Mucosa of rectum (tissue), 2 donors: ENCODE results near the gene HDAC9.

ENCODE experiments used
- H3K27ac ChIP-seq, 2 donors: one replicate each; pipeline ENCODE4 v1.7.0; 2013; ENCODE audit warnings: inconsistent platforms in 2 of 2, low read depth in 2 of 2, low read length in 2 of 2
- H3K27me3 ChIP-seq, 2 donors: one replicate each; pipeline ENCODE4 v1.7.0; 2013; ENCODE audit warnings: low read length in 2 of 2; ENCODE audit not compliant: control insufficient read depth in 2 of 2, insufficient read depth in 2 of 2
- H3K36me3 ChIP-seq, 2 donors: one replicate each; pipeline ENCODE4 v1.7.0; 2013; ENCODE audit warnings: low read length in 2 of 2; ENCODE audit not compliant: control insufficient read depth in 2 of 2, insufficient read depth in 2 of 2
- H3K4me1 ChIP-seq, 2 donors: one replicate each; pipeline ENCODE4 v1.7.0; 2013; ENCODE audit warnings: low read length in 2 of 2, mild to moderate bottlenecking in 1 of 2; ENCODE audit not compliant: control insufficient read depth in 2 of 2, insufficient read depth in 2 of 2
- H3K4me3 ChIP-seq, 2 donors: one replicate each; pipeline ENCODE4 v1.7.0; 2013; ENCODE audit warnings: low read length in 2 of 2
- H3K9ac ChIP-seq, 2 donors: one replicate each; pipeline ENCODE4 v1.7.0; 2013; ENCODE audit warnings: low read length in 2 of 2, low read depth in 1 of 2, mild to moderate bottlenecking in 1 of 2
- H3K9me3 ChIP-seq, 2 donors: one replicate each; pipeline ENCODE4 v1.7.0; 2013; ENCODE audit warnings: low read length in 2 of 2; ENCODE audit not compliant: control insufficient read depth in 2 of 2
- donor health status: healthy.
- donor health status: Normal muscosa, but diverticular disease.

The HDAC9 gene

DNA sequence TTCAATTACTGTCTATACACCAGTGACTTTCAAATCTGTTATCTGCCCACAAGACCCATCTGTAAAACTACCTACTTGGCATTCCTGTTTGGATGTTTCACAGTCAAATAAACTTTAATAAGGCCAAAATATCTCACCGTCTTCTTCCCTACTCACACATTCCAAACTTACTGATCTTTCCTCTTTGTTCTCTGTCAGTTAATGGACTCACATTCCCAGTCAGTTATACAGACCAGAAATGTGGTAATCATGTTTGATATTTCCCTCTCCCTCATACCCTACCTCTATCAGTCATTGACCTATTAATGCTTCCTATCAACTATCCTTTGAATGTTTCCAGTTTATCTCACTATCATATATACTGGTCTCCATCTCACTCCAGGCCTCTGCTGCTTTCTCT is 28.5 kb upstream of the HDAC9 start:
- Histone ChIP-seq H3K9ac (no peak overlapping the region), H3K4me1 (no peaks in the 10 kb centered on the region), H3K4me3 (no peak overlapping the region), H3K36me3 (no peaks in the 10 kb centered on the region), H3K27ac (no peak overlapping the region), H3K27me3 (no peaks in the 10 kb centered on the region), H3K9me3 (no peaks in the 10 kb centered on the region)

GRCh38 chr7:18468795-18469194 is 26.8 kb upstream of the HDAC9 start:
- H3K9ac ChIP-seq: no peak overlapping the region
- H3K4me1 ChIP-seq: no peaks in the 10 kb centered on the region
- no peak overlapping the region for H3K4me3 ChIP-seq
- H3K27ac ChIP-seq: no peak overlapping the region
- H3K9me3 ChIP-seq: no peaks in the 10 kb centered on the region
- H3K27me3 ChIP-seq: no peaks in the 10 kb centered on the region
- H3K36me3 ChIP-seq: no peaks in the 10 kb centered on the region

DNA sequence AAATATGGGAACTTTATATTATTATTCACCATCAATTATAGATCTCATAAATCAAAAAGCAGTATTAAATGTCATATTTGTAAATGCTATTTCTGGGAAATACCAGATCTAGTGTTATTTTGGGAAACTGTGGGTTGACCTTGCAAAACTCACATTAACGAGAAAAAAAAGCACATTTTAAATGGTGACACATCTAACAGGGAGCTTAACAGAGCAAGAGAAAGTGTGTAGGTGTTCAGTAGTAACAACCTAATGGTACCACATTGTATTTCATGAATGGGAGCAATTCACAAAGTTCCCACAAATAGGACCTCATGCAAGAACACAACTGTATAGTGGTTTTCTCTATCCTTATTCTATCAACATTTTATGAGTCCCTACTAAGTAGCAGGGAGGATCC is 26.2 kb upstream of the HDAC9 start:
- Histone ChIP-seq H3K27ac (no peak overlapping the region), H3K9ac (no peak overlapping the region), H3K36me3 (no peaks in the 10 kb centered on the region), H3K9me3 (no peaks in the 10 kb centered on the region), H3K4me1 (no peaks in the 10 kb centered on the region), H3K27me3 (no peaks in the 10 kb centered on the region), H3K4me3 (no peak overlapping the region)

DNA sequence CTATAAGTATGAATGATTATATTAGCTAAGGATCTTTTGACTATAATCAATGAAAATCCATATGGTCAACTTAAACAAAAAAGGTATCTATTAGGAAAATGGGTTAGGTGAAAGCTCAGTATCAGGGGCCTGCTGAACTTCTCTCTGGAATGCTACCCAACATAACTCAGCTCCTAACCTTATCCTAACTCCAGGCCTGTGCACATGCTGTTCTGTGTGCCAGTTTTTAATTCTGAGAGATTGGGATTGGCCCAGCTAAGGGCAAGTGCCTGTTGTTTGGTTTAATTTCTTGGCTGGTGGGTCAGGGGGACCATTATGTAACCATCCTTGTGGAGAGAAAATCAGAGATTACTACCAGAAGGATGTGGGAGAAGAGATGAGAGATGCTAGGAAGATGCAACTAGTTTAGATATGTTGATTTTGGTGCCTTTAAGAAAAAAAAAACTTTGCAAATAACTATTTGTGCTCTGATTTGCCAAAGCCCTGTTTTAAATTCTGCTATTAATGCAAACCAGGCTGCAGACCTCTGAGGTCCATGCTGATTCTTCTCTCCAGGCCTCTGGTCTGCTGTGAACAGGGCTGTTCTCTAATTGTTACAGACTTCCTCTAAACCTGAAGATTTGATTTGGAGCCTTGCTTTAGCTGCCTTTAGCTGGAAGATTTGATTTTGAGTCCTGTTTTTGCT is 23.9 kb upstream of the HDAC9 start:
- H3K9me3 ChIP-seq: no peaks in the 10 kb centered on the region
- no peaks in the 10 kb centered on the region for H3K36me3 ChIP-seq
- H3K9ac ChIP-seq: no peak overlapping the region
- H3K27me3 ChIP-seq: no peaks in the 10 kb centered on the region
- H3K27ac ChIP-seq: no peak overlapping the region
- H3K4me1 ChIP-seq: no peaks in the 10 kb centered on the region
- H3K4me3 ChIP-seq: no peak overlapping the region

- Histone ChIP-seq H3K9ac (no peak overlapping the region), H3K9me3 (no peaks in the 10 kb centered on the region), H3K36me3 (no peaks in the 10 kb centered on the region), H3K4me1 (no peaks in the 10 kb centered on the region), H3K27ac (no peak overlapping the region), H3K27me3 (no peaks in the 10 kb centered on the region), H3K4me3 (no peak overlapping the region)
These were observed 23.4 kb upstream of the HDAC9 start for GRCh38 chr7:18472161-18472483.

DNA sequence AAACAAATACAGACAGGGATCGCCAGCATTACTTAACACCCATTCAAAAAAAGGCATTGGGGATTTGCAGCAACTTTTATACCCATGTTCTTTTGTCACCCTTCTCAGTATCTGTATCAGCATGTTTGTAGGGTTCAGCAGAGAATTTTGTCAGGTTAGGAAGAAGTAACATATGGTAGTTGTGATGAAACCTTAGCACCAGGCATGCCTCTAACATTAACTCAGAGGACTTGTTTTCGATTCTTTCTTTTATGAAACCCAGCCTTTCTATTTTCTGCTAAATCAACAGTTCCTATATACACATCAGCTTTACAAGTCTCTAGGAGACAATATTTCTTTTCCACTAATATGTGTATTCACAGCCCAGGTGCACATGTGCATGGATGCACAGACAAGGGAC is 22.4 kb upstream of the HDAC9 start:
- H3K27ac ChIP-seq: no peak overlapping the region
- H3K27me3 ChIP-seq: no peaks in the 10 kb centered on the region
- no peaks in the 10 kb centered on the region for H3K36me3 ChIP-seq
- H3K9me3 ChIP-seq: no peaks in the 10 kb centered on the region
- H3K4me3 ChIP-seq: no peak overlapping the region
- H3K9ac ChIP-seq: no peak overlapping the region
- H3K4me1 ChIP-seq: no peaks in the 10 kb centered on the region

DNA sequence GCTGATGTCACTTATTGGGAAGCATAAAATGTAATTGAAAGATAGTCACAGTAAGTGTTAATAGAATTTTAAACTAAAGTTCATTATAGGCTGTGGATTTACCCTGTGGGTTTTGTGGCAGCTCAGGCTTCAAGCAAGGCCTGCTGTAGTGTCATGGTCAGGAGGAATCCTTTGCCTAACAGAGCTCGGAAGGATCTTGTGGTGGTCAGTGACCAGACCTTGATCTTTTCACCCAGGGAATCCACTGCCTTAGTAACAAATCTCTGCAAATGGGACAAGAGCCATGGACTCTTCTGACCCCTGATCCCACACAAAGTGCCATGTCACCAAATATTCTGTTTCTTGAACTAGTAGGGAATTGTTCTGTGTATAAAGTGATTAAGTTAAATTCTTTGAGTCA is 20.6 kb upstream of the HDAC9 start:
- Histone ChIP-seq H3K27ac (no peak overlapping the region), H3K27me3 (no peaks in the 10 kb centered on the region), H3K4me3 (no peak overlapping the region), H3K9me3 (no peaks in the 10 kb centered on the region), H3K4me1 (no peaks in the 10 kb centered on the region), H3K9ac (no peak overlapping the region), H3K36me3 (no peaks in the 10 kb centered on the region)

GRCh38 chr7:18475488-18475887 is 20.1 kb upstream of the HDAC9 start:
- Histone ChIP-seq H3K4me1 (no peaks in the 10 kb centered on the region), H3K27me3 (no peaks in the 10 kb centered on the region), H3K9me3 (no peaks in the 10 kb centered on the region), H3K27ac (no peak overlapping the region), H3K9ac (no peak overlapping the region), H3K4me3 (no peak overlapping the region), H3K36me3 (no peaks in the 10 kb centered on the region)

DNA sequence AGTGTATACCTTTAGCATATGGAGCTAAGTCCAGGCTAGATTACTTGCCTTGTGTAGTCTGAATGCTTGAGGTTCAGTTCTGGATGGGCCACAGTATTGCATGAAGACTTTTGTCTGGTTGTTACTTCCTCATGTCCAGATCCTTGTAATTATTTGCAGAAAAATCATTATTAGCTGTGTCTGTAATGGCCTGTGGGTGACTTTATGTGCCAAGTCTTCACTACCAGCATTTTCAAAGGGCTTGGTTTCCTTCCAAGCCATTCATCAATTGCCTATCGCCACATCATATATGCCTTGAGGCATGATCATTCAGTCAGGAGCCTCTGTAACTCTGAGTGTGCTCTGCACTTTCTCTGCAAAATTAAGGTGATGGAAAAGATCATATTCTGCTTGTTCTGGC is 13.8 kb upstream of the HDAC9 start:
- no peak overlapping the region for H3K4me3 ChIP-seq
- no peak overlapping the region for H3K27ac ChIP-seq
- H3K9ac ChIP-seq: no peak overlapping the region
- H3K9me3 ChIP-seq: no peaks in the 10 kb centered on the region
- H3K4me1 ChIP-seq: no peaks in the 10 kb centered on the region
- H3K36me3 ChIP-seq: no peaks in the 10 kb centered on the region
- no peaks in the 10 kb centered on the region for H3K27me3 ChIP-seq

- Histone ChIP-seq H3K4me1 (no peaks in the 10 kb centered on the region), H3K36me3 (no peaks in the 10 kb centered on the region), H3K4me3 (no peak overlapping the region), H3K9ac (no peak overlapping the region), H3K27ac (no peak overlapping the region), H3K9me3 (no peaks in the 10 kb centered on the region), H3K27me3 (no peaks in the 10 kb centered on the region)
These were observed 7.5 kb upstream of the HDAC9 start for GRCh38 chr7:18488049-18488448.

DNA sequence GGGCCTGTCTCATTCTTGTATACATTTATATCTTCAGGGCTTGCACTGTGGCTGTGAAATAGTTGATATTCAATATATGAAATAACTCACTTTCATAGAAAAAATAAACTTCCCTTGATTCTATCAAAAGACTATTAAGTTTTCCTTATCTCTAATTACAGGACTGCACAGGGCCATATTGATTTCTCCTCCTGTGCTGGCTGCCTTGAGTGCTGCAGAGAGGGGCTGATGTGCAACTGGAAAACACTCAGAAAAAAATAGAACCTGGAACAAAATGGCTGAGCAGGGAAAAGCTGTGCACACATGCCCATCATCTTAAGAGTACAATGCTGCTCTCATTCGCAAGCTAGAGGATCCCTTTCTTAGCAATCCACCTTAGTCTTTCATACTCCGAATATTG is 5.9 kb upstream of the HDAC9 start:
- no peaks in the 10 kb centered on the region for H3K9me3 ChIP-seq
- no peaks in the 10 kb centered on the region for H3K27me3 ChIP-seq
- no peaks in the 10 kb centered on the region for H3K36me3 ChIP-seq
- H3K27ac ChIP-seq: no peak overlapping the region
- H3K9ac ChIP-seq: no peak overlapping the region
- no peak overlapping the region for H3K4me3 ChIP-seq
- H3K4me1 ChIP-seq: no peaks in the 10 kb centered on the region
